Measurements from ENCODE around the gene TFEB. TPM values are rescaled to one million over a fixed set of nuclear protein-coding genes. Genes with fewer than 3 reads are reported as not detected.

Gene TFEB
- total and polyA plus RNA-seq, 2 of the 8 experiments (the other 6 are each of a cell fraction or from before 2014, with no cell fraction given), result 2.3 to 6.7 TPM

DNA sequence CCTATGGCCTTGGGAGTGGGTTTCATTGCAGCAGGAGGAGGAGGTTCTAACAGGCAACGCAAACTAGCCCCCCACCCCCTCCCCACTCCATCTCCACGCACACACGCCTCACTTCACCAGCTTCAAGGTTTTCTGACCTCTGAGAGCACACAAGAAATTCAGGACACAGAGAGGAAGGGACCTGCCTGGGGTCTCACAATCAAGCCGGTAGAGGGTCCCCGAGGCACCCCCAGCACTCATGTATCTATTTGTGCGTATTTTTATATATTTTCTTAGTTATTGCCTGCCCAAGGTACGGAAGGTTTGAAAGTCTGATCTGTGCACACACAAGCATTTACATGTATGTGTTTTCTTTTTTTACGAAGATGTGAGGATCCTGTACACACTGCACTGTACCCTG is 80.2 kb downstream of the TFEB start:
- Histone ChIP-seq H2BK15ac (ENCODE audit: low read length) (peak overlapping the region; percentile 72; the same call in 1 of the 2 replicates), H3K4ac (replicated peaks; ENCODE audit: insufficient read length, low read depth, low read length) (no peak overlapping the region), H3K14ac (ENCODE audit: insufficient read length) (no peak overlapping the region), H2BK12ac (ENCODE audit: low read depth, low read length) (no peak overlapping the region), H4K91ac (replicated peaks; ENCODE audit: insufficient read length, low read length) (no peak overlapping the region), H3K18ac (ENCODE audit: extremely low read depth, low read length) (0 out of 2 replicates have a peak overlapping the region, but pooled peaks have one; percentile 38), H2BK120ac (replicated peaks; ENCODE audit: low read depth, low read length) (no peak overlapping the region), H3K79me1 (ENCODE audit: low read depth, low read length) (no peaks in the 10 kb centered on the region), H2AK5ac (ENCODE audit: low read depth, low read length) (no peak overlapping the region), H2BK20ac (ENCODE audit: low read length) (no peak overlapping the region), H3K9ac (replicated peaks in 1 of 4; ENCODE audit: extremely low read depth in 1 of 4, low read depth in 3 of 4, low read length in 3 of 4) (no peak overlapping the region), H3K27me3 (replicated peaks in 1 of 4; ENCODE audit: control insufficient read depth in 3 of 4, extremely low read depth in 1 of 4, insufficient read depth in 3 of 4, low read length in 3 of 4) (no peaks in the 10 kb centered on the region; a peak in 1 of 7 replicates), H3K27ac (ENCODE audit: low read depth, low read length) (no peak overlapping the region), H3K4me1 (replicated peaks in 1 of 4; ENCODE audit: control insufficient read depth in 3 of 4, insufficient read depth in 4 of 4, low read length in 3 of 4) (peaks cover 0 to 11% (median 4%) of the 10 kb centered on the region in 4 experiments; a peak in 4 of 7 replicates), H3K56ac (replicated peaks; ENCODE audit: insufficient read length, low read depth, low read length) (no peak overlapping the region), H3K36me3 (ENCODE audit: control insufficient read depth in 2 of 4, insufficient read depth in 4 of 4, low read length in 3 of 4) (no peaks in the 10 kb centered on the region; a peak in 3 of 8 replicates), H3K4me3 (ENCODE audit: extremely low read depth in 1 of 4, insufficient read depth in 2 of 4, low read depth in 3 of 4, low read length in 4 of 4) (no peak overlapping the region), H4K20me1 (replicated peaks in 1 of 2; ENCODE audit: control insufficient read depth in 1 of 2, insufficient read depth in 2 of 2, low read length in 2 of 2) (no peaks in the 10 kb centered on the region), H2BK5ac (ENCODE audit: low read depth, low read length) (peak overlapping the region; percentile 80; the same call in 1 of the 2 replicates), H2AFZ (ENCODE audit: low read length) (no peak overlapping the region), H4K8ac (ENCODE audit: extremely low read depth, insufficient read depth, low read length) (no peak overlapping the region; the same call in 1 of the 2 replicates), H3K23me2 (ENCODE audit: low read depth, low read length) (0 out of 2 replicates have a peak, but pooled peaks cover 2% of the 10 kb centered on the region), H3K4me2 (ENCODE audit: insufficient read depth in 1 of 2, low read depth in 2 of 2, low read length in 2 of 2) (no peak overlapping the region), H4K5ac (ENCODE audit: insufficient read length, low read depth, low read length) (no peak overlapping the region), H3K9me3 (ENCODE audit: insufficient read depth in 2 of 2, low read depth in 1 of 2, low read length in 1 of 2) (no peaks in the 10 kb centered on the region), H3K23ac (ENCODE audit: insufficient read length) (no peak overlapping the region), H3K79me2 (ENCODE audit: control insufficient read depth in 1 of 2, insufficient read depth in 2 of 2, low read length in 2 of 2) (no peaks in the 10 kb centered on the region)
- ChIA-PET POLR2A (ENCODE audit: partially characterized antibody) (interaction anchor here (0.9 kb wide), 1 partner anchor 53 kb away, joined by 3 read pairs; no protein-coding TSS in a partner anchor), CTCF (ENCODE audit: partially characterized antibody) (interaction anchor here (0.6 to 4.6 kb wide), 9 partner anchors 18 to 287 kb away, joined by 3 to 37 read pairs (median 4); no protein-coding TSS in a partner anchor)
- WGBS, 2 experiments (ENCODE audit: extremely low coverage in 1 of 2, insufficient coverage in 1 of 2, insufficient read length in 1 of 2, insufficient replicate concordance in 2 of 2, low coverage in 1 of 2, low lambda C conversion rate in 2 of 2, missing lambda C conversion rate in 1 of 2), result 91% methylated on average over 8 of the region's 8 CpGs; no CpG with 5 or more reads in 1 of the 2 experiments
- no peak for DNase-seq (ENCODE audit: low read depth in 1 of 2, low spot score in 2 of 2)
- FAIRE-seq, result no peak
- TF ChIP-seq GABPA (IDR thresholded peaks at IDR 0.05; ENCODE audit: borderline replicate concordance, insufficient read depth, low read length), result no peak
- TF ChIP-seq POU5F1 (IDR thresholded peaks at IDR 0.05; ENCODE audit: low read depth, low read length), result no peak
- no peak for TF ChIP-seq TCF12 (IDR thresholded peaks at IDR 0.05; ENCODE audit: low read depth, low read length)
- TF ChIP-seq BRCA1 (IDR thresholded peaks at IDR 0.05; ENCODE audit: low read depth, low read length), result no peak
- no peak for TF ChIP-seq RFX5 (IDR thresholded peaks at IDR 0.05; ENCODE audit: borderline replicate concordance, low read depth, low read length)
